Activated CD8-positive, alpha-beta memory T cell treated with anti-CD3 and anti-CD28 coated beads for 36 hours (primary cell): Measurements from ENCODE around the gene PINK1. TPM values are rescaled to one million over a fixed set of nuclear protein-coding genes. Genes with fewer than 3 reads are reported as not detected.
"Not testable (repeated sequence)": the region's sequence is repeated elsewhere in the genome, so short reads cannot be mapped to it uniquely, and the experiment has no call there.

Experiments used
- CTCF ChIA-PET: fragments of 350-600 bp; sonication (Branson Sonifier 250); formaldehyde crosslinking; loops from one replicate; lab custom pipeline; 2021; ENCODE audit warnings: antibody characterized with exemption; lab: Charles Lee
- POLR2A ChIA-PET: fragments of 350-600 bp; sonication (Branson Sonifier 250); formaldehyde crosslinking; loops from one replicate; lab custom pipeline; 2021; ENCODE audit warnings: antibody characterized with exemption; lab: Charles Lee
- total RNA-seq, 2 experiments: library from RNA; stranded (reverse); gene quantifications; one replicate each; pipeline ENCODE4 v1.2.3, GENCODE V29; 2021

The PINK1 gene
- total RNA-seq, 2 experiments from 2014 or later, result 4.4 to 4.7 TPM

- ChIA-PET CTCF (interaction anchor here (0.7 to 1.1 kb wide), 2 partner anchors 14 to 475 kb away, joined by 3 to 4 read pairs; no protein-coding TSS in a partner anchor), POLR2A (no interaction called here)
These were observed 30.9 kb downstream of the PINK1 start for GRCh38 chr1:20663969-20664715.

- POLR2A ChIA-PET, result no interaction called here
These were observed 32.5 kb downstream of the PINK1 start for GRCh38 chr1:20665726-20666125.

GRCh38 chr1:20666146-20666545, 32.9 kb downstream of the PINK1 start:
- CTCF ChIA-PET, result no interaction called here
- POLR2A ChIA-PET, result interaction anchor here (0.6 kb wide), 1 partner anchor 14 kb away, joined by 3 read pairs; no protein-coding TSS in a partner anchor

More at GRCh38 chr1:20665726-20666125, 32.5 kb downstream of the PINK1 start:
- CTCF ChIA-PET, result no interaction called here

- ChIA-PET POLR2A (interaction anchor here (0.6 kb wide), 1 partner anchor 15 kb away, joined by 3 read pairs; no protein-coding TSS in a partner anchor), CTCF (no interaction called here)
These were observed 33.5 kb downstream of the PINK1 start for GRCh38 chr1:20666804-20667203.

- CTCF ChIA-PET, result interaction anchor here (0.7 to 0.8 kb wide), 2 partner anchors 27 to 160 kb away, joined by 3 read pairs; no protein-coding TSS in a partner anchor
- POLR2A ChIA-PET, result no interaction called here
These were observed 35.3 kb downstream of the PINK1 start for GRCh38 chr1:20668581-20668980.

- ChIA-PET CTCF (no interaction called here), POLR2A (no interaction called here)
These were observed 37.7 kb downstream of the PINK1 start for GRCh38 chr1:20670936-20671335.

- POLR2A ChIA-PET, result no interaction called here
These were observed 39.0 kb downstream of the PINK1 start for GRCh38 chr1:20672265-20672632.

GRCh38 chr1:20673626-20674025, 40.4 kb downstream of the PINK1 start:
- POLR2A ChIA-PET, CTCF ChIA-PET: not testable (repeated sequence)

More at GRCh38 chr1:20672265-20672632, 39.0 kb downstream of the PINK1 start:
- CTCF ChIA-PET, result interaction anchor here (0.6 kb wide), 1 partner anchor 144 kb away, joined by 3 read pairs; no protein-coding TSS in a partner anchor

- ChIA-PET CTCF (no interaction called here), POLR2A (no interaction called here)
These were observed 45.3 kb downstream of the PINK1 start for GRCh38 chr1:20678599-20678998.

- ChIA-PET CTCF (no interaction called here), POLR2A (no interaction called here)
These were observed 47.0 kb downstream of the PINK1 start for GRCh38 chr1:20680269-20680668.

GRCh38 chr1:20681999-20682398, 48.7 kb downstream of the PINK1 start:
- POLR2A ChIA-PET, result interaction anchor here (0.5 kb wide), 1 partner anchor 1403 kb away, joined by 6 read pairs; no protein-coding TSS in a partner anchor
- CTCF ChIA-PET, result interaction anchor here (1.4 kb wide), 1 partner anchor 13 kb away, joined by 3 read pairs; no protein-coding TSS in a partner anchor

GRCh38 chr1:20682571-20683236, 49.4 kb downstream of the PINK1 start:
- ChIA-PET POLR2A (no interaction called here), CTCF (interaction anchor here (1.4 kb wide), 1 partner anchor 13 kb away, joined by 3 read pairs; no protein-coding TSS in a partner anchor)

- POLR2A ChIA-PET, result no interaction called here
- CTCF ChIA-PET, result interaction anchor here (1.4 kb wide), 1 partner anchor 12 kb away, joined by 3 read pairs; no protein-coding TSS in a partner anchor
These were observed 50.4 kb downstream of the PINK1 start for GRCh38 chr1:20683614-20684013.

GRCh38 chr1:20684050-20684620, 50.9 kb downstream of the PINK1 start:
- CTCF ChIA-PET, result no interaction called here
- POLR2A ChIA-PET, result no interaction called here

- ChIA-PET CTCF (no interaction called here), POLR2A (no interaction called here)
These were observed 51.4 kb downstream of the PINK1 start for GRCh38 chr1:20684651-20685050.

GRCh38 chr1:20685099-20685662, 51.9 kb downstream of the PINK1 start:
- ChIA-PET POLR2A (no interaction called here), CTCF (no interaction called here)

GRCh38 chr1:20685741-20686140, 52.5 kb downstream of the PINK1 start:
- ChIA-PET CTCF (no interaction called here), POLR2A (no interaction called here)

GRCh38 chr1:20686883-20687725, 53.8 kb downstream of the PINK1 start:
- ChIA-PET CTCF (no interaction called here), POLR2A (no interaction called here)

GRCh38 chr1:20689645-20690056, 56.4 kb downstream of the PINK1 start:
- CTCF ChIA-PET, result no interaction called here
- POLR2A ChIA-PET, result no interaction called here
